COLO829 (cell line): ENCODE measurements around the gene PIGN.

Experiments used
- DNase-seq: peaks from one replicate; pipeline ENCODE4 v3.0.0; 2012; ENCODE audit warnings: low spot score

The PIGN gene

GRCh38 chr18:61998957-61999356 is 187.9 kb downstream of the PIGN start:
- DNase-seq, result peak; percentile 46

GRCh38 chr18:61998335-61998734 is 188.5 kb downstream of the PIGN start:
- no peak for DNase-seq

- no peak for DNase-seq
These were observed 191.2 kb downstream of the PIGN start for GRCh38 chr18:61995618-61996017.

DNA sequence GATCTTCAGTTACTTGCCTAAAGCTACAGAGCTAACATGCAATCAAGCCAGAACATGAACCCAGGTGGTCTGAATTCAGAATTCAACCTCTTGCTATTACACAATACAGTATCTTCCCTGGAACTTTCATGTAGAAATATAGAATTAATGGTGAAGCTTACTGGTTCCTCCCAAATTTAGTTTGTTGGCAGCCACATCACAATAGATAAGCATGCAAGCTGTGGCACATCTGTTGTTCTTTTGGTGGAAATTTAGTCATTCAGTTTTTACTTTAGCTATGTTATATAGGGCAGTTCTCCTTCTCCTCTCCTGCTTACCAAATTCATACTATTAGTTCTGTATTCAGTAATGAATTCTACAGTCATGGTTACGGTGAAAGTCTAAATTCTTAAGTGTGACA is 193.0 kb downstream of the PIGN start:
- DNase-seq, result no peak

- no peak for DNase-seq
These were observed 193.9 kb downstream of the PIGN start for GRCh38 chr18:61992923-61993322.

DNA sequence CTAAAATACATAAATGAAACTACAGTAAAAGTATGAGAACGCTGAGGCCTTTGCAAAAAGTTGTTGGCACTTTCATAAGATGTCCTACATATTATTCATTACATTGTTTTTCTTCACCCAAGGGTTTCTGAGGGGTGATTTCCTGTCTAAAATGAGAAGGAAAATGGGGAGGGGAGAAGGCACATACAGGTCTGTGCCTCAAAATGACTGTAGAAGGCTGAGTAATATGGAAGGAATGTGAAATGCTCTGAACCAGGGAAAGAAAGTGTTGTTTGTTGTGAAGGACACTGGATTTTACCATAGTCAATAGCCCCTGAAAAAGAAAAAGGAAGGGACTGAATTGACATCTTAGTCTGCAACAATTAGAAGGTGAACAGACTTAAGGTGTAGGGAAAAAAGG is 194.6 kb downstream of the PIGN start:
- DNase-seq, result peak; percentile 27

- no peak for DNase-seq
These were observed 195.0 kb downstream of the PIGN start for GRCh38 chr18:61991836-61992235.

- DNase-seq, result no peak
These were observed 195.7 kb downstream of the PIGN start for GRCh38 chr18:61991201-61991600.
